ENCODE data around the gene LLGL2. TPM values are rescaled to one million over a fixed set of nuclear protein-coding genes. Genes with fewer than 3 reads are reported as not detected.

Gene LLGL2
- total RNA-seq, 2 donors from 2014 or later: 43.0 to 65.3 TPM

GRCh38 chr17:75485688-75486087 is 39.8 kb upstream of the LLGL2 start:
- H3K4me3 ChIP-seq: no peak overlapping the region
- H3K27ac ChIP-seq: no peak overlapping the region
- H3K36me3 ChIP-seq: no peaks in the 10 kb centered on the region
- no peaks in the 10 kb centered on the region for H3K4me1 ChIP-seq (replicated peaks)
- H3K27me3 ChIP-seq (replicated peaks; ENCODE audit: insufficient read depth): no peaks in the 10 kb centered on the region
- 80% methylated on average over 10 of the region's 12 CpGs for WGBS
- intact Hi-C loops (cut with DNase I): no loop called here
- TF ChIP-seq POLR2AphosphoS5 (IDR thresholded peaks at IDR 0.05) (no peak), POLR2A (IDR thresholded peaks at IDR 0.05) (no peak), CTCF (IDR thresholded peaks at IDR 0.05) (no peak)
- H3K9me3 ChIP-seq: no peaks in the 10 kb centered on the region
- DNase-seq (ENCODE audit: low spot score): no peak

DNA sequence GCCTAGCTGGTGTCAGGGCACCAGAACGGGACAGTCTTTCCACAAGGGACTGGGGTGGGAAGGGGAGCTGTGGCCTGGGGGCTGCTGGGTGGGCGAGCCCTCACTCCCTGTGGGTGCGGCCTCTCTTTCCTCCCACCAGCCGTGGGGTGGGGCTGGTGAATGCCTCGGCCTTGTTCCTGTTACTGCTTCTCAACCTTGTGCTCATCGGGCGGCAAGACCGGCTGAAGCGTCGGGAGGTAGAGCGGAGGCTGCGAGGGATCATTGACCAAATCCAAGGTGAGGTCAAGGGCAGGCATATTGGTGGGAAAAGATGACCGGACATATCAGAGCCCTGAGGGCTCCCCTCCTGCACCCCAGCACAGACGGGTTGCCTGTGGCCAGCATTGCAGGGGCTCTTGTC is 39.3 kb upstream of the LLGL2 start:
- Histone ChIP-seq H3K27me3 (replicated peaks; ENCODE audit: insufficient read depth) (no peaks in the 10 kb centered on the region), H3K36me3 (no peaks in the 10 kb centered on the region), H3K4me1 (replicated peaks) (no peaks in the 10 kb centered on the region), H3K4me3 (no peak overlapping the region), H3K27ac (no peak overlapping the region), H3K9me3 (no peaks in the 10 kb centered on the region)
- 92% methylated on average over 14 of the region's 14 CpGs for WGBS
- no peak for TF ChIP-seq CTCF (IDR thresholded peaks at IDR 0.05)
- no peak for TF ChIP-seq POLR2AphosphoS5 (IDR thresholded peaks at IDR 0.05)
- no peak for DNase-seq (ENCODE audit: low spot score)
- intact Hi-C loops (cut with DNase I): no loop called here

DNA sequence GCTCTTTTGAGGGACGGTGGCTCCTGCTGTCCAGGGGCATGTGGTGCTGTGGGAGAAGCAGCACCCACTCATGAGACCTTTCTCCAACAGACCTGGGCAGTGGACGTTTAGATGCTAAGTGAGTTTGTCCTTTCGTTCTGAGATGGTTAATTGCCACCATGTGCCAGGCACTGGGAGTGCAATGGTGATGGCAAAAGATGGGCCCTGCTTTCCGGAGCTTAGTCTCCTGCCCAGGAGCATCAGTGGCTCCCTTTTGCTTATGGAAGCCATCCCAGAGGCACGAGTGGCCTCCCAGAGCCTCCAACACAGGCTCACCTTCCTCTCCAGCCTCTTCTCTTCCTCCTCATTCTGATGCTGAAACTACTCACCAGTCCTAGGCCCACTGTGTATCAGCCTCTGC is 38.5 kb upstream of the LLGL2 start:
- 87% methylated on average over 4 of the region's 5 CpGs for WGBS
- H3K27ac ChIP-seq: no peak overlapping the region

DNA sequence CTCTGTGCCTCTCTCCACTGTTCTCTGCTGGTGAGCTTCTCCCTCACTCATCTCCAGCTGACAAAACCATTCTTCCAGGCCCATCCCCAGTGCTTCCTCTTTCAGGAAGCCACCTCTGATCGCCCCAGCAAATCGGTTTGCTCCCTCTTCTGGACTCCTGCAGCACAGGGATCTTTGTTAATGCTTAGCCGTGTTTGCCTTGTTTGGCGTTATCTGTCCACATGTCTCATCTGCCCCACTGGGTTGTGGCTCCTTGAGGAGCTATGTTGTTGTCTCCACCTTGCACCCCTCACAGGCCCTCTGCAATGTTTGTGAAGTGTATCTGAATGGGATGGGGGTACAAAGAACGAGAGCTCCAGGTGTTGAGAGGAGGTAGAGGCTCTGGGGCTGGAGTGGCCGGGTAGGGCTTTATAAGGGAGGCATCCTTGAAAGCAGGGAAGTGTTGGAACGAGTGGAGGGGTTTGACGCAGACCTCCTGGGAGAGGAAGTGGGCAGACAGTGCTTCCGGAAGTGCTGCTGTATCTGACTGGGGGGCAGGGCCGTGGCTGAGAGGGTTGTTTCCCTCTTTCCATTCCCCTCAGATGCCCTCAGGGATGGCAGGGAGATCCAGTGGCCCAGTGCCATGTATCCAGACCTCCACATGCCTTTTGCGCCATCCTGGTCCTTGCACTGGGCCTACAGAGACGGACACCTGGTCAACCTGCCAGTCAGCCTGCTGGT is 38.0 kb upstream of the LLGL2 start:
- Histone ChIP-seq H3K36me3 (no peaks in the 10 kb centered on the region), H3K4me3 (no peak overlapping the region), H3K27ac (no peak overlapping the region), H3K4me1 (replicated peaks) (no peaks in the 10 kb centered on the region), H3K27me3 (replicated peaks; ENCODE audit: insufficient read depth) (no peaks in the 10 kb centered on the region), H3K9me3 (no peaks in the 10 kb centered on the region)
- WGBS: 73% methylated on average over 12 of the region's 12 CpGs
- intact Hi-C loops (cut with DNase I): no loop called here
- no peak for DNase-seq (ENCODE audit: low spot score)
- TF ChIP-seq POLR2AphosphoS5 (IDR thresholded peaks at IDR 0.05) (no peak), CTCF (IDR thresholded peaks at IDR 0.05) (no peak), POLR2A (IDR thresholded peaks at IDR 0.05) (no peak)

More for the DNA sequence above, 38.5 kb upstream of the LLGL2 start:
- Histone ChIP-seq H3K9me3 (no peaks in the 10 kb centered on the region), H3K4me1 (replicated peaks) (no peaks in the 10 kb centered on the region), H3K27me3 (replicated peaks; ENCODE audit: insufficient read depth) (no peaks in the 10 kb centered on the region), H3K36me3 (no peaks in the 10 kb centered on the region), H3K4me3 (no peak overlapping the region)
- DNase-seq (ENCODE audit: low spot score): no peak
- intact Hi-C loops (cut with DNase I): no loop called here
- TF ChIP-seq CTCF (IDR thresholded peaks at IDR 0.05): no peak
- no peak for TF ChIP-seq POLR2AphosphoS5 (IDR thresholded peaks at IDR 0.05)
- no peak for TF ChIP-seq POLR2A (IDR thresholded peaks at IDR 0.05)
